Keratinocyte (primary cell): Measurements from ENCODE around the gene MYBPHL.

Experiments used
- CTCF ChIP-seq, 3 experiments: IDR thresholded peaks in 1 of 3; conservative IDR thresholded peaks in 1 of 3; optimal IDR thresholded peaks in 1 of 3; 2 replicates in 2 of 3; 3 replicates in 1 of 3; pipeline versions ENCODE3 to v1.5.1; 2011; ENCODE audit warnings: low read length in 3 of 3, mild to moderate bottlenecking in 3 of 3, moderate library complexity in 2 of 3, control low read depth in 1 of 3, inconsistent platforms in 1 of 3; ENCODE audit not compliant: insufficient read depth in 2 of 3; ENCODE audit errors: extremely low read depth in 1 of 3
- EZH2 ChIP-seq: IDR thresholded peaks from one replicate; pipeline ENCODE4 v1.6.1; 2012; ENCODE audit warnings: inconsistent platforms, mild to moderate bottlenecking, low read length, moderate library complexity

GRCh38 chr1:109354929-109355328 is 48.1 kb upstream of the MYBPHL start:
- TF ChIP-seq CTCF (optimal IDR thresholded peaks at IDR 0.05 in 1 of 3, IDR thresholded peaks at IDR 0.05 in 1 of 3, conservative IDR thresholded peaks at IDR 0.05 in 1 of 3; ENCODE audit: extremely low read depth in 1 of 3, insufficient read depth in 2 of 3, low read length in 3 of 3) (no peak), EZH2 (no peak)
